Cardiac septum (tissue), 1 donor: Measurements from ENCODE around the gene RAMP1. TPM values are rescaled to one million over a fixed set of nuclear protein-coding genes. Genes with fewer than 3 reads are reported as not detected.
A peak's percentile ranks its signal among the peaks of the same experiment; 100 is the strongest.

Source experiments
- DNase-seq: peaks from one replicate; pipeline ENCODE4 v3.0.0-alpha.2; 2020; ENCODE audit warnings: low spot score
- intact Hi-C: fragments of 100-400 bp; cut with DNase I; formaldehyde crosslinking; loops from one replicate; pipeline ENCODE4 v1.14.0; 2022
- total RNA-seq: library from RNA; stranded (reverse); fragmentation: NEBNext Ultra II Directional; extraction: Animal tissue kit (Norgen Biotek cat#: 25700); gene quantifications from one replicate; pipeline ENCODE4 v1.2.1, GENCODE V29; 2021
- donor health status: DM: no; HTN: no; CAD: no.

The RAMP1 gene
- total RNA-seq, 1 donor from 2014 or later = 253 TPM

GRCh38 chr2:237888389-237888788 is 29.0 kb downstream of the RAMP1 start:
- intact Hi-C loops = no loop called here
- DNase-seq = no peak

- no peak for DNase-seq
- intact Hi-C loops = no loop called here
These were observed 29.6 kb downstream of the RAMP1 start for GRCh38 chr2:237889016-237889415.

- no peak for DNase-seq
These were observed 30.4 kb downstream of the RAMP1 start for GRCh38 chr2:237889811-237890210.

GRCh38 chr2:237892478-237892877 is 33.1 kb downstream of the RAMP1 start:
- no peak for DNase-seq
- intact Hi-C loops = no loop called here

More at GRCh38 chr2:237889811-237890210, 30.4 kb downstream of the RAMP1 start:
- intact Hi-C loops = no loop called here

- DNase-seq = no peak
- intact Hi-C loops = no loop called here
These were observed 33.7 kb downstream of the RAMP1 start for GRCh38 chr2:237892984-237893595.

GRCh38 chr2:237894396-237894979 is 35.1 kb downstream of the RAMP1 start:
- no peak for DNase-seq
- intact Hi-C loops = no loop called here

GRCh38 chr2:237894986-237895543 is 35.6 kb downstream of the RAMP1 start:
- intact Hi-C loops = no loop called here
- DNase-seq = no peak

GRCh38 chr2:237895544-237896506 is 36.4 kb downstream of the RAMP1 start:
- intact Hi-C loops = loop anchor here (1.0 kb wide), 1 partner anchor 10 kb away; no protein-coding TSS in a partner anchor
- peak; percentile 89 for DNase-seq

GRCh38 chr2:237896507-237896892 is 37.1 kb downstream of the RAMP1 start:
- no peak for DNase-seq
- intact Hi-C loops = loop anchor here (1.0 kb wide), 1 partner anchor 10 kb away; no protein-coding TSS in a partner anchor

- DNase-seq = no peak
- intact Hi-C loops = loop anchor here (1.0 kb wide), 1 partner anchor 11 kb away; no protein-coding TSS in a partner anchor
These were observed 37.5 kb downstream of the RAMP1 start for GRCh38 chr2:237896956-237897355.

GRCh38 chr2:237898057-237898414 is 38.6 kb downstream of the RAMP1 start:
- intact Hi-C loops = no loop called here

GRCh38 chr2:237900891-237901831 is 41.7 kb downstream of the RAMP1 start:
- DNase-seq = no peak

More at GRCh38 chr2:237898057-237898414, 38.6 kb downstream of the RAMP1 start:
- no peak for DNase-seq

GRCh38 chr2:237901932-237902850 is 42.8 kb downstream of the RAMP1 start:
- DNase-seq = no peak
- intact Hi-C loops = no loop called here

More at GRCh38 chr2:237900891-237901831, 41.7 kb downstream of the RAMP1 start:
- intact Hi-C loops = no loop called here

GRCh38 chr2:237904831-237905599 is 45.6 kb downstream of the RAMP1 start:
- intact Hi-C loops = loop anchor here (1.0 to 2.0 kb wide), 2 partner anchors 19 to 40 kb away; no protein-coding TSS in a partner anchor
- peak; percentile 80 for DNase-seq

GRCh38 chr2:237907144-237907543 is 47.7 kb downstream of the RAMP1 start:
- intact Hi-C loops = no loop called here
- DNase-seq = no peak

- intact Hi-C loops = no loop called here
- no peak for DNase-seq
These were observed 49.8 kb downstream of the RAMP1 start for GRCh38 chr2:237909075-237909695.
